Ascending aorta (tissue), 2 donors: Measurements from ENCODE around the gene PSMD7. TPM values are rescaled to one million over a fixed set of nuclear protein-coding genes. Genes with fewer than 3 reads are reported as not detected.
A peak's percentile ranks its signal among the peaks of the same experiment; 100 is the strongest.
"Not testable (repeated sequence)": the region's sequence is repeated elsewhere in the genome, so short reads cannot be mapped to it uniquely, and the experiment has no call there.

Experiments
- DNase-seq, 2 donors: peaks; one replicate each; pipeline ENCODE4 v3.0.0-alpha.2; 2019; ENCODE audit warnings: low spot score in 2 of 2
- H3K27ac ChIP-seq, 2 donors: fragments of 200-600 bp; sonication (generic); one replicate each; pipeline ENCODE4 v1.5.1; 2016 to 2017; ENCODE audit warnings: mild to moderate bottlenecking in 1 of 2
- H3K27me3 ChIP-seq: fragments of 200-600 bp; sonication (generic); one replicate; pipeline ENCODE4 v1.5.1; 2017
- H3K36me3 ChIP-seq, 2 donors: fragments of 200-600 bp; sonication (generic); one replicate each; pipeline ENCODE4 v1.5.1; 2016
- H3K4me1 ChIP-seq, 2 donors: fragments of 200-600 bp; sonication (generic); one replicate each; pipeline ENCODE4 v1.5.1; 2016 to 2017; ENCODE audit warnings: mild to moderate bottlenecking in 1 of 2
- H3K4me3 ChIP-seq, 2 donors: fragments of 200-600 bp; sonication (generic); one replicate each; pipeline ENCODE4 v1.5.1; 2016 to 2017; ENCODE audit warnings: mild to moderate bottlenecking in 1 of 2
- H3K9me3 ChIP-seq, 2 donors: fragments of 200-600 bp; sonication (generic); one replicate each; pipeline ENCODE4 v1.5.1; 2016
- intact Hi-C: fragments of 100-400 bp; cut with DNase I; formaldehyde crosslinking; loops from one replicate; pipeline ENCODE4 v1.15.1; 2023
- total RNA-seq: library from RNA; depleted of rRNA; stranded (reverse); fragments of >200 nt; gene quantifications from one replicate; pipeline ENCODE4 v1.1.0, GENCODE V29; 2016
- TF ChIP-seq, protein P1 (sequence below), 3 experiments: fragments of 200-600 bp in 2 of 3; fragments of 450-650 bp in 1 of 3; sonication (generic) in 2 of 3; IDR thresholded peaks; one replicate each; pipeline ENCODE4 v1.5.1; 2016 to 2019; ENCODE audit warnings: antibody characterized with exemption in 3 of 3, mild to moderate bottlenecking in 1 of 3, moderate library complexity in 1 of 3

PSMD7 gene
- total RNA-seq, 1 donor from 2014 or later, result 60.3 TPM

DNA sequence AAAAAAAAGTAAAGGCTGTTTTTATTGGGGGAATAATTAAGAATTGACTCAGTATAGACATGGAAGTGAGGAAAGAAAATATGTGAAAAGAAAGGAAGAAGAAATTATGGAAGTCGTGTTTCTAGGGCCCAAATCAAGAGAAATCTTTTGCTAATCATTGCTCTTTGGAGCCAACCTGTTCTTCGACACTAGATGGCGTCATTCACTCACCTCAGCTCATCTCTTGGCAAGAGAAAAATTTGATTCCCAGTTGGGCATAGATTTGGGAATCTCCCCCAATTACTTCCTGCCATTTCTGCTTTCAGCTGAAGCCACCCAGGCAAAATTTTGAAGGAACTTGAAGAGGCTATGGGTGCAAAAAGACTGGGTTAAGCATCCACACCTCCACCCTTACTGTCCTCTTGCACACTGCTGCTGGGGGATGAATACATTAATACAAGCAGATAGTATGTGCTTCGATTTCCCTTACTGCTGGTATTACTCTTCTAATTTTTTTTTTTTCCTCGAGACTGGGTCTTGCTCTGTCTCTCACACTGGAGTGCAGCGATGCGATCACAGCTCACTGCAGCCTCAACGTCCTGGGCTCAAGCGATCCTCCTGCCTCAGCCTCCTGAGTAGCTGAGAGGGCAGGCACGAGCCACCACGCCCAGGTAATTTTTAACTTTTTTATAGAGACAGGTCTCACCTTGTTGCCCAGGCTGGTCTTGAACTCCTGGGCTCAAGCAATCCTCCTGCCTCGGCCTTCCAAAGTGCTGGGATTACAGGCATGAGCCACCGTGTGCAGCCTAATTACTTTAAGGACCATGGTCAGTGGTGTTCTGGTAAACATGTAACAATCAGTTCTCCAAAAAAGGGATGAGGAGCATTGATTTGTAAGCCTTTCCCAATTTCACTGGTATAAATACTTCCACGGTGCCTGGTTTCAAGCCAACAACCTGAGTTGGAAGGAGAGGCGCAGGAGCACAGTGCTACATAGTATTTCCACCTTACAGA lies 13.5 kb downstream of the PSMD7 start:
- no peak overlapping the region for H3K27ac ChIP-seq
- TF ChIP-seq, protein P1, sequence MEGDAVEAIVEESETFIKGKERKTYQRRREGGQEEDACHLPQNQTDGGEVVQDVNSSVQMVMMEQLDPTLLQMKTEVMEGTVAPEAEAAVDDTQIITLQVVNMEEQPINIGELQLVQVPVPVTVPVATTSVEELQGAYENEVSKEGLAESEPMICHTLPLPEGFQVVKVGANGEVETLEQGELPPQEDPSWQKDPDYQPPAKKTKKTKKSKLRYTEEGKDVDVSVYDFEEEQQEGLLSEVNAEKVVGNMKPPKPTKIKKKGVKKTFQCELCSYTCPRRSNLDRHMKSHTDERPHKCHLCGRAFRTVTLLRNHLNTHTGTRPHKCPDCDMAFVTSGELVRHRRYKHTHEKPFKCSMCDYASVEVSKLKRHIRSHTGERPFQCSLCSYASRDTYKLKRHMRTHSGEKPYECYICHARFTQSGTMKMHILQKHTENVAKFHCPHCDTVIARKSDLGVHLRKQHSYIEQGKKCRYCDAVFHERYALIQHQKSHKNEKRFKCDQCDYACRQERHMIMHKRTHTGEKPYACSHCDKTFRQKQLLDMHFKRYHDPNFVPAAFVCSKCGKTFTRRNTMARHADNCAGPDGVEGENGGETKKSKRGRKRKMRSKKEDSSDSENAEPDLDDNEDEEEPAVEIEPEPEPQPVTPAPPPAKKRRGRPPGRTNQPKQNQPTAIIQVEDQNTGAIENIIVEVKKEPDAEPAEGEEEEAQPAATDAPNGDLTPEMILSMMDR (IDR thresholded peaks at IDR 0.05), result peak; percentile 42 to 63 (median 43)
- no peaks in the 10 kb centered on the region for H3K4me1 ChIP-seq
- intact Hi-C loops, result loop anchor here (5.0 kb wide), 1 partner anchor 122 kb away; no protein-coding TSS in a partner anchor
- H3K4me3 ChIP-seq, result no peak overlapping the region
- no peak for DNase-seq
- no peaks in the 10 kb centered on the region for H3K9me3 ChIP-seq
- peaks cover 15 to 27% of the 10 kb centered on the region in 2 donors for H3K36me3 ChIP-seq
- no peaks in the 10 kb centered on the region for H3K27me3 ChIP-seq

DNA sequence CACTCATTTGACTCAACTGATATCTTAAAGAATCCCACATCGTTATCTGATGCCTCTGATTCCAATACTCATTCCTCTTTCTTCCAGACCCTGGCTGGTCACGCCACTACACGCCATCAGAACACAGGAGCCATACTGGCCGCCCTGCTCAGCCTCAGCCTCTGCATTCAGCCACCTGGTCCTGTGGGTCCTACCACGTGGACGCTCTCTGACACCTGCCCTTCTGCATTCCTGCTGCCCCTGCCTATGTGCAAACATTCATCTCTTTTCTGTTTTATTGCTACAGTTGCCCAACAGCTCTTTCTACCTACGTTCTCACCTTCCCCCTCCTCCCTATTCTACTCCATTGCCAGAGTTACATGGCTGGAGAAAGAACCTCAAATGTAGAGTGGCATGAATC lies 18.4 kb downstream of the PSMD7 start:
- H3K27me3 ChIP-seq, result no peaks in the 10 kb centered on the region
- no peak for DNase-seq
- H3K4me3 ChIP-seq, result no peak overlapping the region
- H3K27ac ChIP-seq, result no peak overlapping the region
- no peaks in the 10 kb centered on the region for H3K9me3 ChIP-seq
- no peaks in the 10 kb centered on the region for H3K4me1 ChIP-seq
- no peaks in the 10 kb centered on the region for H3K36me3 ChIP-seq
- intact Hi-C loops, result no loop called here
- TF ChIP-seq, protein P1 (IDR thresholded peaks at IDR 0.05), result no peak

DNA sequence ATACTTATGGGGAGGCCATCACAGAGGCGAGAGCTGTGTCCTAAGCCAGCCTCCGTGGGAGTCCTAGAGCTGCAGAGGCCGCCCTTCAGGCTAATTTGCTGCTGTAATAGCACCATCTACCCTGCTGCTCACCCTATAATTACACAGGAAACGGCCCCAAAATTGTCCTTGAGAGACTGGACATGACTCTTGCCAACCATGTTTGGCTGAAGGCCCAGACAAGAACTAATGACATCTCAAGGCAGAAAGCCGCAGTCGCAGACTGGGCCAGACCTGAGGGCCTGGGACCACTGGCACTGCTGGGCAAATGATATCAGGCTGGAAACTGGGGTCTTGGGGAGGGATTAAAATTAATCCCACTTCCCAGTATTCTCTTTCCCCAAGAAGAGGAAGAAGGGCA lies 24.1 kb downstream of the PSMD7 start:
- intact Hi-C loops, result no loop called here

DNA sequence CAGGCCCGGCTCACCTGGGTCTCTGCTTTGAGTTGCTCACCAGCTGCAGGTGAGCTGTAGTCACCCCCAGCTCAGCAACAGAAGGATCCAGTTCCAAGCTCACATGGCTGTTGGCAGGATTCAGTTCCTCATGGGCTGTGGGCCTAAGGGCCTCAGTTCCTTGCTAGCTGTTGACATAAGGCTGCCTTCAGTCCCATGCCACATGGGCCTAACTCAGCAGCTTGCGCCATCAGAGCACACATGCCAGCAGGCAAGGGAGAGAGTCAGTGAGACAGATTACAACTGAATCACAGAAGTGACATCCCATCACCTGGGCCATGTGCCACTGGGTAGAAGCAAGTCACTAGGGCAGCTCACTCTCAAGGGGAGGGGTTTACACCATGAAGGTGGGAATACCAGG lies 24.7 kb downstream of the PSMD7 start:
- peak overlapping the region in 1 of 2 donors; percentile 59 for H3K27ac ChIP-seq
- TF ChIP-seq, protein P1 (IDR thresholded peaks at IDR 0.05), result no peak

More for the DNA sequence above, 24.1 kb downstream of the PSMD7 start:
- peaks cover 0 to 3% of the 10 kb centered on the region in 2 donors for H3K4me1 ChIP-seq
- no peak overlapping the region for H3K4me3 ChIP-seq
- peak overlapping the region in 1 of 2 donors; percentile 52 for H3K27ac ChIP-seq
- H3K27me3 ChIP-seq, result no peaks in the 10 kb centered on the region
- no peak for DNase-seq
- no peaks in the 10 kb centered on the region for H3K9me3 ChIP-seq
- TF ChIP-seq, protein P1 (IDR thresholded peaks at IDR 0.05), result no peak
- H3K36me3 ChIP-seq, result peaks cover 0 to 10% of the 10 kb centered on the region in 2 donors

DNA sequence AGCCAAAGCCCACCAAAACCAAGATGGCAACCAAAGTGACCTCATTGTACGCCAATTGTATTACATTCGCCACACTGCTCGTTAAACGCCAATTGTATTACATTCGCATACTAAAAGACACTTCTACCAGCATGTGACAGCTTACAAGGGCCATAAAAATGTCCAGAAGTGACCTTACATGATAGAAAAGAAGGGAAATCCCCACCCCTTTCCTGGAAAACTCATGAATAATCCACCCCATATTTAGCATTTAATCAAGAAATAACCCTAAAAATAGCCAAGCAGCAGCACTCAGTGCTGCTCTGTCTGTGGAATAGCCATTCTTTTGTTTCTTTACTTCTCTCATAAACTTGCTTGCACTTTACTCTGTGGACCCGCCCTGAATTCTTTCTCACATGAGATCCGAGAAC lies 25.7 kb downstream of the PSMD7 start:
- peaks cover 4 to 26% of the 10 kb centered on the region in 2 donors for H3K36me3 ChIP-seq
- H3K4me1 ChIP-seq, result peaks cover 0 to 3% of the 10 kb centered on the region in 2 donors
- intact Hi-C loops, result no loop called here
- no peaks in the 10 kb centered on the region for H3K27me3 ChIP-seq
- no peak for DNase-seq
- peak overlapping the region; percentile 20 to 59 for H3K27ac ChIP-seq
- H3K9me3 ChIP-seq, result no peaks in the 10 kb centered on the region
- no peak overlapping the region for H3K4me3 ChIP-seq
- TF ChIP-seq, protein P1 (IDR thresholded peaks at IDR 0.05), result no peak

More for the DNA sequence above, 24.7 kb downstream of the PSMD7 start:
- H3K4me3 ChIP-seq, result no peak overlapping the region
- H3K9me3 ChIP-seq, result no peaks in the 10 kb centered on the region
- H3K36me3 ChIP-seq, result peaks cover under 1 to 16% of the 10 kb centered on the region in 2 donors
- intact Hi-C loops, result no loop called here
- no peaks in the 10 kb centered on the region for H3K27me3 ChIP-seq
- H3K4me1 ChIP-seq, result peaks cover 0 to 3% of the 10 kb centered on the region in 2 donors
- no peak for DNase-seq

DNA sequence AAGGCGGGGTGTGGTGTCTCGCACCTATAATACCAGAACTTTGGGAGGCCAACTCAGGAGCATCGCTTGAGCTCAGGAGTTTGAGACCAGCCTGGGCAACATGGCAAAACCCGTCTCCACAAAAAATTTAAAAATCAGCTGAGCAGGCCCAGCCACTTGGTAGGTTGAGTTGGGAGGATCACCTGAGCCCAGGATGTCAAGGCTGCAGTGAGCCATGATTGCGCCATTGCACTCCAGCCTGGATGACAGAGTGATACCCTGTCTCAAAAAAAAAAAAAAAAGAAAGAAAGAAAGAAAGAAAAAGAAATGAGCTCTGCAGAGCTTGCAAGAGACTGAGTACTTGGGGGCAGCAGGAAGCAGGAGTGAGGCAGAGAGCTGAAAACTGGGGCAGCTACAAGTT lies 28.2 kb downstream of the PSMD7 start:
- DNase-seq, H3K4me1 ChIP-seq, H3K27ac ChIP-seq, H3K27me3 ChIP-seq, intact Hi-C loops, H3K9me3 ChIP-seq, H3K4me3 ChIP-seq: not testable (repeated sequence)
- H3K36me3 ChIP-seq, result peaks cover 10 to 33% of the 10 kb centered on the region in 2 donors
